Spleen (tissue), 7 donors: Measurements from ENCODE around the gene TMIGD2.

Experiments used
- CTCF ChIP-seq, 11 experiments: fragments of 200-600 bp in 7 of 11; fragments of 450-650 bp in 4 of 11; sonication (generic) in 4 of 11; IDR thresholded peaks in 8 of 11; conservative IDR thresholded peaks in 3 of 11; 1 replicate in 7 of 11; 2 replicates in 4 of 11; pipeline versions ENCODE4 v1.4.0 to v1.8.0; 2016 to 2021; ENCODE audit warnings: antibody characterized with exemption in 11 of 11, inconsistent platforms in 4 of 11, mild to moderate bottlenecking in 1 of 11
- POLR2A ChIP-seq, 3 donors: fragments of 450-650 bp; IDR thresholded peaks; one replicate each; pipeline ENCODE4 v1.5.1; 2017; ENCODE audit warnings: antibody characterized with exemption in 3 of 3, mild to moderate bottlenecking in 1 of 3
- donor health status: DM: no; HTN: no; CAD: no; lungs with moderate emphysema.
- donor health status: DM: no; HTN: no; CAD: no.
- donor health status: DM: no; HTN: no; CAD: no.

DNA sequence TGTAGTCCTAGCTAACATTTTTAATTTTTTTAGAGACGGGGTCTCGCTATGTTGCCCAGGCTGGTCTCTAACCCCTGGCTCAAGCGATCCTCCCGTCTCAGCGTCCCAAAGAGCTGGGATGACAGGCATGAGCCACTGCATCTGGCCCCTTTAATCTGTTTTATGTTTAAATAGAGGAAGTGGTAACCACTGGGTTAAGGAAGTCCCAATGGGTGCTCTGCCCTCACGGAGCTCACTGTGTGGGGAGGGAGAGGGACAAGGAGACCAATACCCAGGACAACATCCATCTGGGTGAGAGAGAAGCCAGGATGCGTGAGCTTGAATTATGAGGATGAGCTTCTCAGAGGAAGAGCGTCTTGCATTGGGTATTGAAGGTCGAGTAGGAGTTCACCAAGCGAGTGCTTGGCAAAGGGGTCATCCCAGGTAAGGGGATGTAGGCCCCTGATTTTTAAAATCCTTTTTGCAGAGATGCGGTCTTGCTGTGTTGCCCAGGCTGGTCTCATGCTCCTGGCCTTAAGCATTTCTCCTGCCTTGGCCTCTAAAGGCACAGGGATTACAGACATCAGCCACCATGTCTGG lies 41.5 kb downstream of the TMIGD2 start:
- TF ChIP-seq POLR2A (IDR thresholded peaks at IDR 0.05) (no peak), CTCF (IDR thresholded peaks at IDR 0.05 in 8 of 11, conservative IDR thresholded peaks at IDR 0.05 in 3 of 11) (no peak)
